H1 (cell line): ENCODE measurements around the gene SAP30L. TPM values are rescaled to one million over a fixed set of nuclear protein-coding genes. Genes with fewer than 3 reads are reported as not detected.

Source experiments
- CTCF ChIA-PET: fragments of 300-600 bp; sonication (Branson Sonifier 250); formaldehyde crosslinking; loops from one replicate; lab custom pipeline; 2021; ENCODE audit not compliant: partially characterized antibody; lab: Charles Lee
- POLR2A ChIA-PET: fragments of 300-600 bp; sonication (Branson Sonifier 250); formaldehyde crosslinking; loops from one replicate; lab custom pipeline; 2021; ENCODE audit warnings: inconsistent platforms; ENCODE audit not compliant: partially characterized antibody; lab: Charles Lee
- DNase-seq, 2 experiments: peaks; one replicate each; pipeline versions ENCODE4 v3.0.0 to v3.0.0-alpha.2; 2010 to 2022; ENCODE audit warnings: low spot score in 2 of 2, low read depth in 1 of 2, mixed read lengths in 1 of 2
- FAIRE-seq: peaks from 2 replicates; lab custom pipeline; 2011; peaks lifted over from hg19 to GRCh38; lab: Jason Lieb, UNC
- H2AFZ ChIP-seq: 2 replicates; pipeline ENCODE4 v1.8.1; 2012; ENCODE audit warnings: low read length, inconsistent platforms
- H2AK5ac ChIP-seq: 2 replicates; pipeline ENCODE4 v1.6.1; 2013; ENCODE audit warnings: low read depth, low read length
- H2BK120ac ChIP-seq: replicated peaks from 2 replicates; pipeline ENCODE3; 2013; ENCODE audit warnings: low read depth, low read length, inconsistent platforms
- H2BK12ac ChIP-seq: 2 replicates; pipeline ENCODE4 v1.6.1; 2013; ENCODE audit warnings: low read depth, low read length
- H2BK15ac ChIP-seq: 2 replicates; pipeline ENCODE4 v1.6.1; 2013; ENCODE audit warnings: low read length
- H2BK20ac ChIP-seq: 2 replicates; pipeline ENCODE4 v1.6.1; 2013; ENCODE audit warnings: low read length
- H2BK5ac ChIP-seq: 2 replicates; pipeline ENCODE4 v1.6.1; 2013; ENCODE audit warnings: low read depth, low read length
- H3K14ac ChIP-seq: 2 replicates; pipeline ENCODE4 v1.6.1; 2013; ENCODE audit warnings: inconsistent platforms; ENCODE audit not compliant: insufficient read length
- H3K18ac ChIP-seq: 2 replicates; pipeline ENCODE4 v1.6.1; 2013; ENCODE audit warnings: low read length; ENCODE audit errors: extremely low read depth
- H3K23ac ChIP-seq: 2 replicates; pipeline ENCODE4 v1.6.1; 2013; ENCODE audit warnings: inconsistent platforms; ENCODE audit not compliant: insufficient read length
- H3K23me2 ChIP-seq: 2 replicates; pipeline ENCODE4 v1.6.1; 2013; ENCODE audit warnings: low read depth, low read length
- H3K27ac ChIP-seq: 2 replicates; pipeline ENCODE4 v1.6.1; 2011; ENCODE audit warnings: low read depth, low read length, inconsistent platforms
- H3K27me3 ChIP-seq, 4 experiments: replicated peaks in 1 of 4; 1 replicate in 1 of 4; 2 replicates in 3 of 4; pipeline versions ENCODE4 v1.6.1 to v1.8.1; 2011 to 2013; ENCODE audit warnings: low read length in 3 of 4, mild to moderate bottlenecking in 3 of 4, inconsistent platforms in 2 of 4, mixed read lengths in 2 of 4, moderate library complexity in 1 of 4; ENCODE audit not compliant: control insufficient read depth in 3 of 4, insufficient read depth in 3 of 4; ENCODE audit errors: extremely low read depth in 1 of 4
- H3K36me3 ChIP-seq, 4 experiments: 2 replicates each; pipeline versions ENCODE4 v1.6.1 to v1.8.1; 2011 to 2013; ENCODE audit warnings: mild to moderate bottlenecking in 4 of 4, low read length in 3 of 4, moderate library complexity in 2 of 4, control low read depth in 1 of 4, inconsistent platforms in 1 of 4; ENCODE audit not compliant: insufficient read depth in 4 of 4, control insufficient read depth in 2 of 4
- H3K4ac ChIP-seq: replicated peaks from 2 replicates; pipeline ENCODE3; 2013; ENCODE audit warnings: low read length, low read depth, mixed read lengths, inconsistent platforms; ENCODE audit not compliant: insufficient read length
- H3K4me1 ChIP-seq, 4 experiments: replicated peaks in 1 of 4; 1 replicate in 1 of 4; 2 replicates in 3 of 4; pipeline versions ENCODE4 v1.6.1 to v1.8.1; 2011 to 2013; ENCODE audit warnings: low read length in 3 of 4, inconsistent platforms in 2 of 4, mixed read lengths in 1 of 4; ENCODE audit not compliant: insufficient read depth in 4 of 4, control insufficient read depth in 3 of 4
- H3K4me2 ChIP-seq, 2 experiments: 2 replicates each; pipeline versions ENCODE4 v1.6.1 to v1.8.1; 2011 to 2013; ENCODE audit warnings: low read depth in 2 of 2, low read length in 2 of 2, control low read depth in 1 of 2, inconsistent platforms in 1 of 2, mild to moderate bottlenecking in 1 of 2; ENCODE audit not compliant: insufficient read depth in 1 of 2
- H3K4me3 ChIP-seq, 4 experiments: fragments of 200-600, 300-600 bp in 1 of 4; sonication (generic), shearing (Covaris generic), sonication (Bioruptor Twin) in 1 of 4; 2 replicates each; pipeline versions ENCODE4 v1.5.1 to v1.8.1; 2011 to 2016; ENCODE audit warnings: low read length in 4 of 4, low read depth in 3 of 4, control low read depth in 2 of 4, inconsistent platforms in 2 of 4, mild to moderate bottlenecking in 2 of 4, mixed read lengths in 1 of 4, moderate library complexity in 1 of 4; ENCODE audit not compliant: insufficient read depth in 2 of 4; ENCODE audit errors: extremely low read depth in 1 of 4
- H3K56ac ChIP-seq: replicated peaks from 2 replicates; pipeline ENCODE3; 2013; ENCODE audit warnings: low read depth, mild to moderate bottlenecking, mixed read lengths, low read length, inconsistent platforms; ENCODE audit not compliant: insufficient read length
- H3K79me1 ChIP-seq: 2 replicates; pipeline ENCODE4 v1.6.1; 2013; ENCODE audit warnings: low read depth, low read length, control low read depth
- H3K79me2 ChIP-seq, 2 experiments: 2 replicates each; pipeline versions ENCODE4 v1.6.1 to v1.8.1; 2012 to 2013; ENCODE audit warnings: low read length in 2 of 2, mild to moderate bottlenecking in 2 of 2, inconsistent platforms in 1 of 2; ENCODE audit not compliant: insufficient read depth in 2 of 2, control insufficient read depth in 1 of 2
- H3K9ac ChIP-seq, 4 experiments: replicated peaks in 1 of 4; 1 replicate in 1 of 4; 2 replicates in 3 of 4; pipeline versions ENCODE4 v1.6.1 to v1.8.1; 2011 to 2013; ENCODE audit warnings: low read depth in 3 of 4, low read length in 3 of 4, control low read depth in 2 of 4, mild to moderate bottlenecking in 2 of 4, moderate library complexity in 2 of 4, inconsistent platforms in 1 of 4; ENCODE audit errors: extremely low read depth in 1 of 4
- H3K9me3 ChIP-seq, 2 experiments: 2 replicates each; pipeline versions ENCODE4 v1.6.1 to v1.8.1; 2012 to 2013; ENCODE audit warnings: mild to moderate bottlenecking in 2 of 2, moderate library complexity in 2 of 2, control low read depth in 1 of 2, inconsistent platforms in 1 of 2, low read depth in 1 of 2, low read length in 1 of 2, mixed read lengths in 1 of 2; ENCODE audit not compliant: insufficient read depth in 2 of 2
- H4K20me1 ChIP-seq, 2 experiments: replicated peaks in 1 of 2; 2 replicates each; pipeline versions ENCODE3 to v1.8.1; 2011 to 2013; ENCODE audit warnings: inconsistent platforms in 2 of 2, low read length in 2 of 2, mild to moderate bottlenecking in 1 of 2; ENCODE audit not compliant: insufficient read depth in 2 of 2, control insufficient read depth in 1 of 2
- H4K5ac ChIP-seq: 2 replicates; pipeline ENCODE4 v1.6.1; 2013; ENCODE audit warnings: low read length, low read depth, mixed read lengths, inconsistent platforms; ENCODE audit not compliant: insufficient read length
- H4K8ac ChIP-seq: 2 replicates; pipeline ENCODE4 v1.8.0; 2013; ENCODE audit warnings: mild to moderate bottlenecking, moderate library complexity, low read length, inconsistent platforms; ENCODE audit not compliant: insufficient read depth; ENCODE audit errors: extremely low read depth
- H4K91ac ChIP-seq: replicated peaks from 2 replicates; pipeline ENCODE3; 2013; ENCODE audit warnings: low read length, mixed read lengths, inconsistent platforms; ENCODE audit not compliant: insufficient read length
- CREB1 ChIP-seq: IDR thresholded peaks from 2 replicates; pipeline ENCODE4 v1.6.1; 2012; ENCODE audit warnings: inconsistent platforms
- WGBS, 2 experiments: shearing (Covaris generic) in 1 of 2; methylation state at CpG; one replicate each; pipeline versions ENCODE4 v1.1.6 to v1.1.7; 2013 to 2015; ENCODE audit warnings: low lambda C conversion rate in 2 of 2, mixed read lengths in 2 of 2, inconsistent platforms in 1 of 2, low coverage in 1 of 2, missing lambda C conversion rate in 1 of 2; ENCODE audit not compliant: insufficient replicate concordance in 2 of 2, insufficient coverage in 1 of 2, insufficient read length in 1 of 2; ENCODE audit errors: extremely low coverage in 1 of 2, missing lambda C conversion rate in 1 of 2; 5-methylcytosine and 5-hydroxymethylcytosine counted together
- polyA plus RNA-seq, 7 experiments: library from polyadenylated mRNA; depleted of rRNA in 3 of 7; stranded (reverse) in 5 of 7; unstranded in 2 of 7; fragments of >200 nt in 5 of 7; fragments of 200-250 nt in 2 of 7; gene quantifications; 1 replicate in 5 of 7; 2 replicates in 1 of 7; 4 replicates in 1 of 7; pipeline versions ENCODE4 v1.2.1 to v1.2.3, GENCODE V29; 2011 to 2013; ENCODE audit warnings: missing spikeins in 2 of 7, mixed read lengths in 2 of 7
- total RNA-seq: library from RNA; stranded (reverse); fragmentation: NEBNext Ultra II Directional; extraction: Animal tissue kit (Norgen Biotek cat#: 25700); gene quantifications from 2 replicates; pipeline ENCODE4 v1.2.1, GENCODE V29; 2021

The SAP30L gene
- total and polyA plus RNA-seq, 2 of the 8 experiments (the other 6 are each of a cell fraction or from before 2014, with no cell fraction given), result 12.2 to 31.5 TPM

GRCh38 chr5:154406231-154406630 is 39.6 kb upstream of the SAP30L start:
- no peak overlapping the region for H3K4me3 ChIP-seq
- no peaks in the 10 kb centered on the region for H3K36me3 ChIP-seq
- H2AK5ac ChIP-seq, result no peak overlapping the region
- no peak overlapping the region for H2AFZ ChIP-seq
- H3K4ac ChIP-seq, result no peak overlapping the region
- no peaks in the 10 kb centered on the region for H3K9me3 ChIP-seq
- H2BK120ac ChIP-seq, result no peak overlapping the region
- no peak overlapping the region for H4K91ac ChIP-seq
- H3K4me1 ChIP-seq, result no peaks in the 10 kb centered on the region
- H3K14ac ChIP-seq, result no peak overlapping the region
- H3K27me3 ChIP-seq, result no peaks in the 10 kb centered on the region; a peak in 1 of 7 replicates
- no peak overlapping the region for H4K8ac ChIP-seq
- no peaks in the 10 kb centered on the region for H3K79me2 ChIP-seq
- no peak overlapping the region for H3K18ac ChIP-seq
- ChIA-PET CTCF (interaction anchor here (0.9 to 7.5 kb wide), 20 partner anchors 11 to 431 kb away, joined by 3 to 61 read pairs (median 10); partner anchors contain the start of gene GALNT10), POLR2A (interaction anchor here (1.4 kb wide), 1 partner anchor 334 kb away, joined by 5 read pairs; no protein-coding TSS in a partner anchor)
- DNase-seq, result no peak
- no peak overlapping the region for H2BK20ac ChIP-seq
- H3K23ac ChIP-seq, result no peak overlapping the region
- H3K9ac ChIP-seq, result no peak overlapping the region
- no peak overlapping the region for H3K56ac ChIP-seq
- no peak for TF ChIP-seq CREB1
- H3K23me2 ChIP-seq, result no peaks in the 10 kb centered on the region
- H3K79me1 ChIP-seq, result no peaks in the 10 kb centered on the region; the same call in 1 of the 2 replicates
- H3K4me2 ChIP-seq, result no peak overlapping the region
- no peak overlapping the region for H4K5ac ChIP-seq
- H4K20me1 ChIP-seq, result peaks cover 0 to 2% of the 10 kb centered on the region in 2 experiments
- no peak overlapping the region for H2BK12ac ChIP-seq
- WGBS, 2 experiments, result 91% methylated on average over 8 of the region's 8 CpGs; no CpG with 5 or more reads in 1 of the 2 experiments
- no peak overlapping the region for H3K27ac ChIP-seq
- no peak overlapping the region for H2BK5ac ChIP-seq
- H2BK15ac ChIP-seq, result no peak overlapping the region
- no peak for FAIRE-seq
